ENCODE results near the gene CBX5.
"Not testable (repeated sequence)": the region's sequence is repeated elsewhere in the genome, so short reads cannot be mapped to it uniquely, and the experiment has no call there.

CBX5 gene

DNA sequence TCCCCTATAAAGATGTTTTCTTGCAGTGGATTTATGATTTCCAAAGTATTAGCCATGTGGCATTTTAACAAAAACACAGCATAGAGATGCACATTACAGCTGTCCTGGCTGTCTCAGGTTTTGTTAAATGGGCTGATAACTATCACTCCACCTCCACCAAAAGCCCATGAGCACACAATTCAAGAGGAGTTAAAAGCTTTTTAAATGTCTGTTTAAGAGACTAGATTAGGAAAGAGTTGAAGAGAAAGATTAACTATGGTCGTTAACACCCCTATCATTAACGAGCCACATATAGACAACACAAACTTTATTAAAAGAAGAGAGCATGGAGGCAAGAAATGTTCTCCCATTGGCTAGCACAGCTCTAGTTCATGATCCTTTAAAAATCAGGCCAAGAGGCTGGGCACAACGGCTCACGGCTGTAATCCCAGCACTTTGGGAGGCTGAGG is 14.5 kb downstream of the CBX5 start:
- FAIRE-seq: no peak

GRCh38 chr12:54262403-54262925 is 17.5 kb downstream of the CBX5 start:
- no peak for FAIRE-seq

GRCh38 chr12:54261815-54262402 is 18.0 kb downstream of the CBX5 start:
- no peak for FAIRE-seq

DNA sequence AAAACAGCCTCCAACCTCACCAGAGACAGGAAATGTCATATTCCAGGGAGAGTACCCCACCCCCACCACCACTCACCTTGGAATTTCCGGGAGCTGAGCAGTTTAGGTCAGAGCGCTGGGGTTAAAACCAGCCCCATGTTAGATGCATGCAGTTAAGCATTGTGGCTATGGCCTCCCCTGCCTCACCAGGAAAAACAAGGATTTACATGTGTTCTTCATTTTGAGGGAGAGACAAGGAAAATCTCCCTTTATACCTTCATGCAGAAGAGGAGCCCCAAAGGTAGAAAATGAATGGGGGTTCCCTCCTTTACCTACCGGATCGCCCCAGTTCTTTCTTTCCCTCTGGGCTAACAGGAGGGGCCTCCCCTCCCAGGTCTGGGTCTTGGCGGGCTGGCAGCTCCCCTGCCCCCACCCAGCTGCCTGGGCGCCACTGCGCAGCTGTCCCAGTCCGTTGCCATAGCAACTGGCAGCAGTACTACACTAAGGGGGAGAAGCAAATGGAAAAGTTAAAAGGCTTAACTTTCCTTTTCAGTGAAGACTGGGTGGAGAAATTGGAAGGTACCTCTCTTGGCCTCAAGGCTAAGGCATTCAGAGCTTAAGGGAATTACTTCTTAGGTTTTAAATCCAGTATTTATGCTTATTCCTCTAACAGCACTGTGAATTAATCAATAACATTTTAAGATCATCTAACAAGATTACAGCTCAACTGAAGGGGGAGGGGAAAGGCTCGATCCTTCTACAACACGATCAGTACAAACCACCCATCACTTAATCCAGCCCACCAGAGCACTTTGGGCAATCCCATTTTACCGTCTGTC is 20.5 kb downstream of the CBX5 start:
- no peak for FAIRE-seq

GRCh38 chr12:54258201-54258681 is 21.7 kb downstream of the CBX5 start:
- no peak for FAIRE-seq

- FAIRE-seq: no peak
These were observed 22.6 kb downstream of the CBX5 start for GRCh38 chr12:54257332-54257731.

GRCh38 chr12:54253240-54253639 is 26.7 kb downstream of the CBX5 start:
- FAIRE-seq: no peak

DNA sequence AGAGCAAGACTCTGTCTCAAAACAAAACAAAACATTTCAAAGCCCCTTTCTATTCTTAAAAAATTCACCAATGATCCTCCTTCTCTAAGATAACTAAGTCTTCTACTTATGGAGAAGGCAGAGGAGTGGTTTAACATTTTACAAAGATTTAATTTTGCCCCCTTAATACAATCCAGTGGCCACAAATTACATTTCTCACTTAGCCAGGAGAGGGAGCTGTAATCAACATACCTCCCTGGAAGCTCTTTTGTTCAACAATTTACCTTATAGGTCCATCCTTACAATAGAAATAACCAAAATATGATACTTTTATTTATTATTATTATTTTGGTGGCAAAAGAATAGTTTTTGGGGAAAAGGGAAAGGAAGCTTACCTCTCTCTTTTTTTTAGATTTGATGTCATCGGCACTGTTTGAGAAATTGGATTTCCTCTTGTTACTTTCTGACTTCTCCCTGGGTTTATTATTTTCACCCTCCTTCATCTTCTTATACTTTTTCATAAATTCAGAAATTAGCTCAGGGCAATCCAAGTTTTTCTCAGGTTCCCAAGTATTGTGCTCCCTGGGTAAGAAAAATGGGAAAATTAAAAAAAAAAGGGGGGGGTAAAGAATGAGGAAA is 28.1 kb downstream of the CBX5 start:
- peak; percentile 72 for FAIRE-seq

DNA sequence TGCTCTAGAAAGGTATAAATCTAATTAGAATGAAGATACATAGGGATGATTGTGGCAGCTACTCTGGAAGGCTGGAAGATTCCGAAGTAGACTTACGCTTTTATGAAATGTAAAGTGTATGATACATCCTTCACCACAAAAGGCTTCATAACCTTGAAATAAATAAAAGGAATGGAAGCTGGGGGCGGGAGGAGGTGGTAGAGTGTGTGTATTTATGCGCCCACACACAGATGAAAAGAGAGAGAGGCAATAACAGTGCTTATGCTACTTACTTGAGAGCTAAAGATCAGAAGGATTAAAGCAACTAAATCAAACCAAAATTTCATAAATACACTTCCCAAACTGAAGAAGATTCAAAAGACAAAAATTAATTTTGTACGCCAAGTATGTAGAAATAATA is 30.4 kb downstream of the CBX5 start:
- FAIRE-seq: no peak

DNA sequence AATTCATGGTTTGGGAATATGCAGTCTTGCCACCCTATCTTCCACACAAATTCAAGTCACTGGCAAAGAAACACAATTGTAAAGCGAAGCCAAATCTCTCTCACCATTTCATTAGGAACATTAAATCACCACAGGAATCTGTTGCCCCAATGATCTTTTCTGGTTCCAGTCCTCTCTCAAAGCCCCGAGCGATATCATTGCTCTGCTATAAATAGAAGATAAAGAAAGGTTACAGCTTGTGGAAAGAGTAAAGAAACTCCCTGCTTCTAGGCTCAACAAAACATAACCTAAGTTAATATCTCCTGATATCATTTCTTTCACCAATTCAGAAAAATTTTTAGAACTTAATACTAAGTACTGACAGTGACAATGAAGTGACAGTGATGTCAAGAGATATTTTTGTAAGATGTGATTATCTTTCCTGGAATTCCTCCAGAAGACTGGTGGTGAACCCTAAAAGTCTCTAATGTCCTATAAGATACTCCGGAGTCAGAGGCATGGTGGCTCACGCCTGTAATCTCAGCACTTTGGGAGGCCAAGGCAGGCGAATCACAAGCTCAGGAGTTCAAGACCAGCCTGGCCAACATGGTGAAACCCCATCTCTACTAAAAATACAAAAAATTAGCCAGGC is 33.8 kb downstream of the CBX5 start:
- no peak for FAIRE-seq

- no peak for FAIRE-seq
These were observed 38.8 kb downstream of the CBX5 start for GRCh38 chr12:54240971-54241588.

- no peak for FAIRE-seq
These were observed 39.8 kb downstream of the CBX5 start for GRCh38 chr12:54240129-54240528.

DNA sequence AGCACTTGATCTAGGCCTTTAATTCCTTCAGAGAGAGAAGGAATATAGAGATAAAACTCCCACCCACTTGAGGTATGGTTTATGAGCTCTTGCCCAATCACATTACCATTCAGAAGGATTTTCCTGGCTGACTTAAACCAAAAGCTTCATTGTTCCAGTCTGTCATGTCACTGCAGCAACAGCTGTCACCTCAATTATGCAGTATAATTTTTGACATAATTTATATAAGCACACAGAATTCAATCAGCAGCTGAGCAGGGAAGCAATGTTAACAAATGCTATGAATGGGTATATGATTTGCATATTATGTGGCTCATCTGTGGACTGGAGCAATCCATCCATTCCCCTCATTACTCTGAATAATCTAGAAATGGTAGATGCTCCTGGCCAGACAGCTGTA is 40.3 kb downstream of the CBX5 start:
- no peak for FAIRE-seq

GRCh38 chr12:54238531-54238930 is 41.4 kb downstream of the CBX5 start:
- no peak for FAIRE-seq

GRCh38 chr12:54232790-54233189 is 47.1 kb downstream of the CBX5 start:
- no peak for FAIRE-seq

GRCh38 chr12:54231269-54231668 is 48.7 kb downstream of the CBX5 start:
- FAIRE-seq: not testable (repeated sequence)

- no peak for FAIRE-seq
These were observed 49.4 kb downstream of the CBX5 start for GRCh38 chr12:54230555-54230954.

GRCh38 chr12:54229624-54230212 is 50.2 kb downstream of the CBX5 start:
- FAIRE-seq: no peak

- no peak for FAIRE-seq
These were observed 51.5 kb downstream of the CBX5 start for GRCh38 chr12:54228471-54228870.

DNA sequence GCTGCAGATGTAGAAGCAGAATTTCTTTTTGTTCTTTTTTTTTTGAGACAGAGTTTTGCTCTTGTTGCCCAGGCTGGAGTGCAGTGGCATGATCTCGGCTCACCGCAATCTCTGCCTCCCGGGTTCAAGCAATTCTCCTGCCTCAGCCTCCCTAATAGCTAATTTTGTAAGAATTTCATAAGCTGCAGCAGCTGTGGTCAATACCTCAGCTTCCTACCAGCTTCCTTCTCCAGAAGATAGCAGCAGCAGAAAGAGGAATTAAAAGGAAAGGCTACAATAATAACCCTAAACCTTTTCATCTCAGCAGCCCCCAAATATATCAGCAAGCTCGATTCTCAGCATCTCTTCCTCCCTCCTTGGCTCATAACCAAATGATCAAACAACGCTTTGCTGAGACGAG is 52.0 kb downstream of the CBX5 start:
- not testable (repeated sequence) for FAIRE-seq

DNA sequence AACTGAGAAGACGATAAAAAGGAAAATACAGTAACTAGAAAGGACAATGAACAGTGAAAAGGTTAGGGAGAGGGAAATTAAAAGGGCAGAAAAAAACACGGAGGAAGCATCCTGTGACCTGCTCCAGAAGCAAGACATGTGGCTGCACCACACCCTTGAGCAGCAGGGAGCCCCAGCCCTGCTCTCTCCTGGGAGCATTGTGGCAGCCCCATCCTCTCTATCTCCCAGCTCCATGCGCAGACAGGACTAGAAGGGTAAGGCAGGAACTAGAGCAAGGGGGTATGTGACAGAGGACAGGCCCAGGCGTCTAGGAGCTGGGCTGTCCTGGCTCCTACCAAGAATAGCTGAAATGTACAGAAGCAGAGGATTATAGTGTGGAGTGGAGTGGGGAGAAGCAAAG is 52.5 kb downstream of the CBX5 start:
- FAIRE-seq: no peak

- FAIRE-seq: no peak
These were observed 54.3 kb downstream of the CBX5 start for GRCh38 chr12:54225666-54226065.
